DOHH2 (cell line): ENCODE data around the gene ID2.

Experiments used
- H3F3A ChIP-seq: fragments of 200-600 bp; sonication (generic), shearing (Covaris generic); 2 replicates; pipeline ENCODE4 v1.6.0; 2016; ENCODE audit warnings: antibody characterized with exemption, mild to moderate bottlenecking; ENCODE audit not compliant: control insufficient read depth, insufficient read depth
- H3K27ac ChIP-seq: fragments of 200-600 bp; sonication (generic); 2 replicates; pipeline ENCODE4 v1.5.1; 2014; ENCODE audit warnings: low read depth, mild to moderate bottlenecking, low read length, moderate library complexity
- H3K27me3 ChIP-seq: fragments of 200-600 bp; sonication (generic); 2 replicates; pipeline ENCODE4 v1.6.1; 2014; ENCODE audit warnings: mild to moderate bottlenecking, low read length, mixed read lengths; ENCODE audit not compliant: control insufficient read depth
- H3K36me3 ChIP-seq: fragments of 200-600 bp; sonication (generic); 2 replicates; pipeline ENCODE4 v1.6.1; 2014; ENCODE audit warnings: mild to moderate bottlenecking, low read length, moderate library complexity, mixed read lengths; ENCODE audit not compliant: control insufficient read depth
- H3K4me1 ChIP-seq: fragments of 200-600 bp; sonication (generic); 2 replicates; pipeline ENCODE4 v1.6.1; 2014; ENCODE audit warnings: mild to moderate bottlenecking, low read length, mixed read lengths; ENCODE audit not compliant: control insufficient read depth
- H3K4me2 ChIP-seq: fragments of 200-600 bp; sonication (generic); 2 replicates; pipeline ENCODE4 v1.6.0; 2014; ENCODE audit warnings: mild to moderate bottlenecking, low read length, moderate library complexity
- H3K4me3 ChIP-seq: fragments of 200-600 bp; sonication (generic); 2 replicates; pipeline ENCODE4 v1.5.1; 2014; ENCODE audit warnings: mild to moderate bottlenecking, low read length, mixed read lengths
- H3K79me2 ChIP-seq: fragments of 200-600 bp; sonication (generic); 2 replicates; pipeline ENCODE4 v1.6.1; 2014; ENCODE audit warnings: mild to moderate bottlenecking, low read length, mixed read lengths; ENCODE audit not compliant: control insufficient read depth
- H3K9me2 ChIP-seq: fragments of 200-600 bp; sonication (generic); replicated peaks from 2 replicates; pipeline ENCODE4 v1.6.1; 2014; ENCODE audit warnings: mild to moderate bottlenecking, low read length, mixed read lengths; ENCODE audit not compliant: control insufficient read depth
- H3K9me3 ChIP-seq: fragments of 200-600 bp; sonication (generic); 2 replicates; pipeline ENCODE4 v1.6.1; 2014; ENCODE audit warnings: antibody characterized with exemption, low read length, mixed read lengths; ENCODE audit not compliant: control insufficient read depth, insufficient read depth
- H4K20me1 ChIP-seq: fragments of 200-600 bp; sonication (generic); 2 replicates; pipeline ENCODE4 v1.6.0; 2014; ENCODE audit warnings: low read depth, mild to moderate bottlenecking, antibody characterized with exemption, low read length, moderate library complexity; ENCODE audit not compliant: control insufficient read depth, insufficient read depth
- CTCF ChIP-seq: fragments of 200-600 bp; sonication (generic); IDR thresholded peaks from one replicate; pipeline ENCODE4 v1.5.1; 2014; ENCODE audit warnings: antibody characterized with exemption, mild to moderate bottlenecking, low read depth, low read length; ENCODE audit not compliant: poor library complexity, severe bottlenecking
- EZH2phosphoT487 ChIP-seq: fragments of 200-600 bp; sonication (generic); IDR thresholded peaks from 2 replicates; pipeline ENCODE4 v1.6.1; 2017; ENCODE audit warnings: borderline replicate concordance, mild to moderate bottlenecking, antibody characterized with exemption, low read length, moderate library complexity, mixed read lengths

The ID2 gene

GRCh38 chr2:8676921-8677645 lies 4.8 kb upstream of the ID2 start:
- no peak for TF ChIP-seq EZH2phosphoT487
- TF ChIP-seq CTCF: no peak
- Histone ChIP-seq H3K4me3 (0 out of 2 replicates have a peak overlapping the region, but pooled peaks have one; percentile 74), H3K9me2 (no peaks in the 10 kb centered on the region), H3K4me2 (peak overlapping the region; percentile 90), H3K27me3 (peaks cover 20% of the 10 kb centered on the region), H3K36me3 (no peaks in the 10 kb centered on the region; the same call in 1 of the 2 replicates), H3K79me2 (peaks cover 10% of the 10 kb centered on the region), H3F3A (peaks cover 29% of the 10 kb centered on the region), H4K20me1 (no peaks in the 10 kb centered on the region), H3K27ac (no peak overlapping the region), H3K4me1 (peaks cover 37% of the 10 kb centered on the region), H3K9me3 (peaks cover 16% of the 10 kb centered on the region)

- Histone ChIP-seq H3K27me3 (peaks cover 20% of the 10 kb centered on the region), H3K36me3 (peaks cover 5% of the 10 kb centered on the region), H3K9me2 (no peaks in the 10 kb centered on the region), H3F3A (peaks cover 29% of the 10 kb centered on the region), H3K79me2 (peaks cover 18% of the 10 kb centered on the region), H3K4me1 (peaks cover 37% of the 10 kb centered on the region), H3K27ac (peak overlapping the region; percentile 59), H3K9me3 (peaks cover 16% of the 10 kb centered on the region), H3K4me2 (peak overlapping the region; percentile 90), H4K20me1 (peaks cover 3% of the 10 kb centered on the region; the same call in 1 of the 2 replicates), H3K4me3 (peak overlapping the region; percentile 74)
- no peak for TF ChIP-seq CTCF
- TF ChIP-seq EZH2phosphoT487: no peak
These were observed 3.9 kb upstream of the ID2 start for GRCh38 chr2:8677646-8678592.

- TF ChIP-seq CTCF (peak; percentile 25), EZH2phosphoT487 (no peak)
- Histone ChIP-seq H4K20me1 (peaks cover 7% of the 10 kb centered on the region; the same call in 1 of the 2 replicates), H3K79me2 (peaks cover 27% of the 10 kb centered on the region), H3K36me3 (peaks cover 14% of the 10 kb centered on the region), H3K4me1 (peaks cover 37% of the 10 kb centered on the region), H3K27me3 (peaks cover 16% of the 10 kb centered on the region), H3K4me3 (peak overlapping the region; percentile 70), H3K9me2 (no peaks in the 10 kb centered on the region), H3K4me2 (peak overlapping the region; percentile 72), H3K27ac (peak overlapping the region; percentile 79), H3F3A (peaks cover 29% of the 10 kb centered on the region), H3K9me3 (peaks cover 10% of the 10 kb centered on the region)
These were observed 2.9 kb upstream of the ID2 start for GRCh38 chr2:8678731-8679566.
